GM21447 (cell line): ENCODE data around the gene FBH1.
"Not testable (repeated sequence)": the region's sequence is repeated elsewhere in the genome, so short reads cannot be mapped to it uniquely, and the experiment has no call there.

Experiments used
- ATAC-seq: cut with Tn5 transposase; IDR thresholded peaks from one replicate; pipeline ENCODE4 v1.9.1; 2021; ENCODE audit not compliant: unreplicated experiment

FBH1 gene

GRCh38 chr10:5938291-5938690 is 48.2 kb downstream of the FBH1 start:
- ATAC-seq: no peak

- no peak for ATAC-seq
Measured at GRCh38 chr10:5940807-5941218, 50.8 kb downstream of the FBH1 start.

- no peak for ATAC-seq
Measured at GRCh38 chr10:5941579-5941978, 51.5 kb downstream of the FBH1 start.

GRCh38 chr10:5942001-5942400 is 52.0 kb downstream of the FBH1 start:
- no peak for ATAC-seq

- ATAC-seq: no peak
Measured at GRCh38 chr10:5942474-5942873, 52.4 kb downstream of the FBH1 start.

GRCh38 chr10:5943536-5943935 is 53.5 kb downstream of the FBH1 start:
- no peak for ATAC-seq

GRCh38 chr10:5944389-5945189 is 54.5 kb downstream of the FBH1 start:
- ATAC-seq: no peak

- no peak for ATAC-seq
Measured at GRCh38 chr10:5945190-5945509, 55.1 kb downstream of the FBH1 start.

GRCh38 chr10:5945561-5946418 is 55.7 kb downstream of the FBH1 start:
- no peak for ATAC-seq

GRCh38 chr10:5946419-5946775 is 56.4 kb downstream of the FBH1 start:
- not testable (repeated sequence) for ATAC-seq

GRCh38 chr10:5946786-5947185 is 56.7 kb downstream of the FBH1 start:
- ATAC-seq: no peak

GRCh38 chr10:5947471-5948207 is 57.6 kb downstream of the FBH1 start:
- ATAC-seq: no peak

- no peak for ATAC-seq
Measured at GRCh38 chr10:5948208-5948585, 58.2 kb downstream of the FBH1 start.

- ATAC-seq: no peak
Measured at GRCh38 chr10:5949009-5949759, 59.1 kb downstream of the FBH1 start.

GRCh38 chr10:5951167-5951711 is 61.2 kb downstream of the FBH1 start:
- ATAC-seq: no peak

GRCh38 chr10:5951721-5952407 is 61.8 kb downstream of the FBH1 start:
- no peak for ATAC-seq

- ATAC-seq: no peak
Measured at GRCh38 chr10:5952731-5953385, 62.8 kb downstream of the FBH1 start.

- ATAC-seq: no peak
Measured at GRCh38 chr10:5953676-5954075, 63.6 kb downstream of the FBH1 start.

- ATAC-seq: no peak
Measured at GRCh38 chr10:5956146-5956936, 66.3 kb downstream of the FBH1 start.
